GM11168 (cell line): ENCODE results near the gene ABCC4.

ENCODE experiments used
- in situ Hi-C: fragments of 300-500 bp; cut with MboI; formaldehyde crosslinking; loops from one replicate; pipeline ENCODE4 v1.12.0; 2022; ENCODE audit warnings: low sequenced_read_pairs; ENCODE audit not compliant: unreplicated experiment

ABCC4 gene

DNA sequence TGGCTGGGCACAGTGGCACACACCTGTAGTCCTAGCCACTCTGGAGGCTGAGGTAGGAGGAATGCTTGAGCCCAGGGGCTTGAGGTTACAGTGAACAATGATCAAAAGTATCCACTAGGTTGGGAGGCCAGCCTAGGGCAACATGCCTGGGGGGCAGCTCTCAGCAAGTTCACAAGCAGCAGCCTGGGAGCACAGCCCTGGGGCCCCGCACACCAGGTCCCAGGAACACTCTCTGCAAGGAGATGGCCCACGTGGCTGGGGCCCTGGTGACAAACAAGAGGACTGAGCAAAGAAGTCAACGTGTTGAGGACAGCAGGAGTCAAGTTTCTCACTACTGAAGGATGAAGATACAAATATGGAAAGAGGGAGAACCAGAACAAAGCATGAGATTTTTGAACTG, 39.3 kb downstream of the ABCC4 start:
- in situ Hi-C loops = no loop called here

- in situ Hi-C loops = no loop called here
Measured at GRCh38 chr13:95260031-95260525, 41.2 kb downstream of the ABCC4 start.

DNA sequence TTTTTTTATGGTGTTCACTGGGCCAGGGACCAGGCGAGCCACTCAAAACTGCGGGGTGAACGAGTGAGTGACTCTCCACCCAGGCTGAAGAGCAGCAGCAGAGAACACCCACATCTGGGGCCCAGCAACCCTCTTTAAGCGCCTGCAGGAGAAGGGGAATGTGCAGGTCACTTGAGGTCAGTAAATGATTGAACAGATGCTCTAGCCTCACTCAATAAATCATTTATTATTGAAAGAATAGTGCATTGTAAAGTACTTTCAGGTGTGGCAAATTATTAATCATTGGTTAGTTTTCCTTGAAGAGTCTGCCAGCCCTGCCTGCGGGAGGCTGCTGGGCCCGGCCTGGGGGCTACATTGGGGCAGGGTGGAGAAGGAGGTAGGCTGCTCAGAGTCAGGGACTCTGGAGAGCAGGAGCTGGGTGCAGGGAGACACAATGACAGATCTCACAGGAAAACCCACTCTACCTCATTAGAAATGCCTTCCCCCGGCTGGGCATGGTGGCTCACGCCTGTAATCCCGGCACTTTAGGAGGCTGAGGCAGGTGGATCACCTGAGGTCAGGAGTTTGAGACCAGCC, 42.5 kb downstream of the ABCC4 start:
- in situ Hi-C loops = no loop called here

- in situ Hi-C loops = no loop called here
Measured at GRCh38 chr13:95258098-95258497, 43.2 kb downstream of the ABCC4 start.

DNA sequence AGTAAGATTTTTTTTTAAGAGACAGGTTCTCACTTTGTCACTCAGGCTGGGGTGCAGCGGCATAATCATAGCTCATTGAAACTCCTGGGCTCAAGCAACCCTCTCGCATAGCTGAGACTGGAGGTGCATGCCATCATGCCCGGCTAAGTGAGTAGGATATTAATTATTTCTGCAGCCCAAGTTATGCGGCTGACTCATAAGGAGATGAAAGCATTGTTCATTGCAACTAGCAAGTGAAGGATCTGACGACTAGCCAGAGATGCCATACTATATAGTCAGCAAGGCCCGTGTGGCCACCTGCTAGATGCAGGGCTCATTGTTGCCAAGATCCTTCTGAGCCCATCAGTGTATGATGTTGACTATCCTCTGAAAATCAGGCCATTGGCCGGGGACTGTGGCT, 45.2 kb downstream of the ABCC4 start:
- in situ Hi-C loops = no loop called here

GRCh38 chr13:95255072-95255732, 46.0 kb downstream of the ABCC4 start:
- in situ Hi-C loops = no loop called here

- in situ Hi-C loops = no loop called here
Measured at GRCh38 chr13:95254339-95254738, 46.9 kb downstream of the ABCC4 start.

DNA sequence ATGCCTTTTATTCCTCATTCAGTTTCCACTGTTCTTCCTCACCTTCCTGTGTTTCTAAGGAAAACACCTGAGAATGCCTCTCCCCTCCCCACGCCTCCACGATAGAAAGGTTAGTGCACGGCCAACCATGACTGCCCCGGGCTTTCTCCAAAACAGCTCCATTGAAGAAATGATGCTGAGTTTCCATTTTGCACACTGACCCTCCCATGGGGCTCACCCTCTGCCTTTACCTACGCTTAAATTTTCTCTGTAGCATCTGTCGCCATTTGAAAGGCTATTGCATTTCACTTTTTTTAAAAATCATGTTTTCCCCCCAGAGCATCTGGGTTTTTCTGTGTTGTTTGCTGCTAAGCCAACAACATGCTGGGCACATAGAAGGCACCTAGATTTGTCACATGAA, 48.2 kb downstream of the ABCC4 start:
- in situ Hi-C loops = no loop called here

DNA sequence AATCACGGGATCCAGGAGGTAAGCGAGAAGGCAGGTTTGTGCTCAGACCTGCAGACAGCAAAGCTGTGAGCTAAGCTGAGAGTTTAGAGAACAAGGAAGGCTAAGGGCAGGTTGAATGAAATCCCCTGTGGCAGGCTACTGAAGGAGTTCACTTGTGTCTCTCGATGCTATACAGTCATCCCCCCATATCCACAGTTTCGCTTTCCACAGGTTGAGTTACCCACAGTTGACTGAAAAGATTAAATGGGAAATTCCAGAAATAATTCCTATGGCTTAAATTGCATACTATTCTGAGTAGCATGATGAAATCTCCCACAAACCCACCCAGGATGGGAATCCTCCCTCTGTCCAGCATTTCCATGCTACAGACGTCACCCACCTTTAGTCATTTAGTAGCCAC, 49.6 kb downstream of the ABCC4 start:
- in situ Hi-C loops = no loop called here

- in situ Hi-C loops = no loop called here
Measured at GRCh38 chr13:95250961-95251360, 50.3 kb downstream of the ABCC4 start.

- in situ Hi-C loops = no loop called here
Measured at GRCh38 chr13:95248953-95249352, 52.3 kb downstream of the ABCC4 start.

DNA sequence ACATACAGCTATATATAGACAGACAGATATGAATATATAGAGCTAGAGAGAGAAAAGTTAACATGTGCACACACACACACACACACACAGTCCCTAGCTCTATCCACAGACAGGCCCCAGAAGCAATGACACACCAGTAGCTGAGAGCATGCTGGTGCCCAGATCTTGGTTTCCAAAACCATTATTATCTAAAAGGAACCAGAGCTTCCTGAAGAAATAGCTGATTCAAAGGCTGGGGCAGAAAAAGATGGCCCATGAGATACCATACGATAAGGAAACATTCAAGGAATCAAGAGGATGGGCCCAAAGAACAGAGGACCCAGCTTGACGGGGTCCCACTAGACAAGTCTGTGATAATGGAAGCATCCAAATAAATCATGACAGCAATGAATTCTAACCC, 53.4 kb downstream of the ABCC4 start:
- in situ Hi-C loops = no loop called here

DNA sequence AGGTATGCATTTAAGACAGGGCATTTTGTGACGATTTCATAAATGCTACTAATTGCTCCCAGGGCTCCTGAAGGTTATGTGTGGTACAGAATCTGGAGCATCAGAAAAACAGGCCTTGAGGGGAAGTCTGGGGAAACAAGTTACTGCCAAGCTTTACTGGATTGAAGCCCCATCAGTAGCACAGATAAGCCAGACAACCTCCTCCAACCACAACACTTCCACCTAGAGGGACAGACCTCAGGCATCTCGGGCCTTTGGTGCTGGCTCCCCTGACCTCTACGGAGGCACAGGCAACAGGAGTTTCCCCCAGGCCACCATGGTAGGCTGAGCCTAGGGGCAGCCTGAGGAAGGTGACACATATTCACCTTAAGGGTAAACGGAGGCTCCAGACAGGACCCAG, 54.1 kb downstream of the ABCC4 start:
- in situ Hi-C loops = no loop called here

DNA sequence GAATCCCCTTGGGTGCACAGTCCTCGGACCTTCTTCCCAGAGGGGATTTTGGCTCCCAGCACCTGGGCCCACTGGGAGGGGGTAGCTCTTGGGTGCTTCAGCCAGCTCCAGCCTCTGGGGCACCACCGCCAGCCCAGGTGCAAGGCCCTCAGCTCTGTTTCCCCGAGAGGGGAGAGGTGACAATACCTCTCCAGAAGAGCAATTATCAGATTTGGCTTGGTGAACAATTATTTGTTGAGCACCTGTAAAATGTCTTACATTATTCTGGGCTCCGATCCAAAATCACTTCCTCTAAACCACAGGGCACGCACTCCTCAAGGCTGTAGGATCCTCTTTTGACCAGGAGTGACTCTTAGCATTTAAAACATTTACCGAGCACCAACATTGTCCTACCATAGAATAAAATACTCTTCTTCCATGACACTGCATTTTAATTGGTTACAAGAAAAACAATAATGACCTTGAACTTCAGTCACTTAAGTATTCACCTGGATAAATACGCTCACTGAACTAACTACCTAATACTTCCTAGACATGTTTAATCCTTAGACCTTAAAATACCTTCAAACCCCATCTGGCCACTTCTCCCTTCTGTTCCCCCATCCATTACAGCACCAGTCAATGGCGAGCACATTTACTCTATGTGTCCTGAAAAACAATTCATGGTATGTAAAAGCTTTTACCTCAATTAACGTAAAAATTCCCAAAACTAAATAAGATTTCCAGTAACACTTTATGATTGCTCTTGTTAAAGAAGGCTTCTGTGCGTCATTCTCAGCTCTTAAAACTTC, 54.8 kb downstream of the ABCC4 start:
- in situ Hi-C loops = no loop called here

GRCh38 chr13:95245071-95245470, 56.2 kb downstream of the ABCC4 start:
- in situ Hi-C loops = no loop called here

- in situ Hi-C loops = no loop called here
Measured at GRCh38 chr13:95243207-95243606, 58.0 kb downstream of the ABCC4 start.

DNA sequence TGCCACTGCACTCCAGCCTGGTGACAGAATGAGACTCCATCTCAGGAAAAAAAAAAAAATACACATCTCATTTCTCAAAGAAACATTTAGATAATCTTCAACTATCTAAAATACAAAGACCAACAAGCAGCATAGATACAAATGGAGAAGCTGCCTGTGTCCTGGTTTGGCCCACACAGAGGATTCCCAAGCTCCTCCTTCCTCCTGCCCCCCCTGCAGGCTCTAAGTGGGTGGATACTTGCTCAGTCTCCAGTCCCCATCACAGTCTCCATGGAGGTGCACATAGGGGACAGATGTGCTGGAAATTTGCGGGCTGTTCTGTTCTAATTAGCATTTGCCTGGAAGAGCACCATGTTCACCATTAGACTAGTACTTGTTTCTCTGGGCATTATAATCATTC, 59.9 kb downstream of the ABCC4 start:
- in situ Hi-C loops = no loop called here

GRCh38 chr13:95239283-95239682, 62.0 kb downstream of the ABCC4 start:
- in situ Hi-C loops = no loop called here

DNA sequence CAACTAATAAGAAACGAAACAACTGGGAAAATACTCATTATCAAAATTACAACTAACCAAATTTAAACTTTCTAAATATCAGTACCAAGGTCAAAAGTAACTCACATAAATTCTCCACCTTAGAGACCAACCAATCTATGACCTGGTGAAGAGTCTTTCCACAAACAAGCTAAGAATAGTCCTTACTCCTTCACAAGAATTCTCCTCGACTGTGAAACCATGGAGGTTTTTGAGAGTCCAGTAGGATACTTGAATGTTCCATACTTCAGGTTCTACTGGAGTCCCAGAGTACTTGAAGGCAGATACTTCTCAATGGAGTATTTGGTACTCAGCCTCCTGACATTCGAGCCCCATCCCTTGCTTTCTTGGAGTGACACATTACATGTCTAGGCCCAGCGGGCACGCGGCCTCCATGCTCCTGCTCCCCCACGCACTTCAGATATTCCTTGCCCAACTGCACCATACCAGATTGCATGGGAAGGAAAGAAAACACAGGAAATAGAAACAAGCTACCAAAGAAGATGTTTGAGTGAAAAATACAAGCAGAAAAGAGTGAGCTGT, 63.9 kb downstream of the ABCC4 start:
- in situ Hi-C loops = no loop called here

- in situ Hi-C loops = no loop called here
Measured at GRCh38 chr13:95236774-95237173, 64.5 kb downstream of the ABCC4 start.

DNA sequence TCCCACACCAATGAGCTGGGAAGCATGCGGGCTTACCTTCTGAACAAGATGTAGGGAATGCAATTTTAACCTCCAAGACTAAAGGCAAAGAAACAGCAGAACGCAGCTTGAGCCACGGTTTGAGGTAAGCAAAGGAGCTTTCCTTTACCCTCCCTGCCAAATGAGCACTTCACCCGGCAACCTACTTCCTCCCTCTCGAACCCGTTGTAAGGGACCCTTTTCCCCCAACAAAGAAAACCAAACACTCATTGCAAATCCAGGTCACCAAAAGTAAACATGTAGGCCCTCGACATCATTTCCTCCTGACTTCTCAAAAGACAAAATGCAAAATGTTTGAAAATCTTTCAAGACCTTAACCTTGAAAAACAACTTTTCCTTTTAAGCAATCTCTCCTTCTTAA, 65.3 kb downstream of the ABCC4 start:
- in situ Hi-C loops = no loop called here
